Sigmoid colon (tissue), 4 donors: ENCODE data around the gene BMX.

ENCODE experiments used
- EP300 ChIP-seq, 4 donors: sonication (generic); formaldehyde crosslinking; IDR thresholded peaks; one replicate each; pipeline ENCODE4 v1.6.1; 2017; ENCODE audit warnings: antibody characterized with exemption in 4 of 4
- POLR2A ChIP-seq, 2 donors: fragments of 450-650 bp; IDR thresholded peaks; one replicate each; pipeline ENCODE4 v1.6.1; 2016; ENCODE audit warnings: antibody characterized with exemption in 2 of 2, mild to moderate bottlenecking in 2 of 2, moderate library complexity in 2 of 2
- POLR2AphosphoS5 ChIP-seq, 4 donors: sonication (generic); formaldehyde crosslinking; IDR thresholded peaks; one replicate each; pipeline ENCODE4 v1.6.1; 2017; ENCODE audit warnings: antibody characterized with exemption in 4 of 4
- TF ChIP-seq, protein P1 (sequence below), 4 experiments: fragments of 450-650 bp in 3 of 4; fragments of 200-600 bp in 1 of 4; IDR thresholded peaks; one replicate each; pipeline ENCODE4 v1.5.1; 2016 to 2019; ENCODE audit warnings: antibody characterized with exemption in 4 of 4, mild to moderate bottlenecking in 3 of 4, moderate library complexity in 2 of 4

DNA sequence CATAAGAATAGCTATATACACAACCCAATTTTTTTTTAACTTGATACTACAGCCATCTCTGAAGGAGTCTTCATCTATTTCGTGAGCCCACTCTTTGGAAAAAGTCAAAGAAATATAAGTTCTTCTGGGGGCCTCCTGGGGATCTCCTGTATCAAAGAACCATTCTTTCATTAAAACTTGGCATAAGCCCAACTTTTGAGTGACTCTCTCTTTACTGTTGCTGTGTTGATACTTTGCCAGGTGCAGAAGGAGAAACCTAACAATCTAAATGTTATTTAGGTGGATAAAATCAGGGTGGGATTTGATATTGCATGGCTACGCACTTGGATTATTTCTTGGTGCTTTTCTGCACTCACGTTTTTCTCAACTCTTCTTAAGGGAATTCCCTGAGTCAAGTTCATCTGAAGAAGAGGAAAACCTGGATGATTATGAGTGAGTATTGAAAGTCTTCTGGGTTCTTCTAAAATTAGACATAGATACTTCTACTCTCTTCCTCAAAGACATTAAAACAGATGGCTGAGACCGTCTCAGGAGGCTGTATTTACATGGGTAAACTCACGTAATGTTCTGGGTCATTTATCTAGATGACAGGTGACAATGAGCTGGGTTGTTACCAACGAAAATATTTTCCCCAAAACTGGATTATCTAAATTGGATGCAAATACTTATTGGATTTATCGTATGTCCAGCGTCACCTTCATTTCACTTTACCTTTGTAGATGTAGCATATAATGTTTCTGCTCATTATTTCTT, 25.2 kb downstream of the BMX start:
- TF ChIP-seq, protein P1, sequence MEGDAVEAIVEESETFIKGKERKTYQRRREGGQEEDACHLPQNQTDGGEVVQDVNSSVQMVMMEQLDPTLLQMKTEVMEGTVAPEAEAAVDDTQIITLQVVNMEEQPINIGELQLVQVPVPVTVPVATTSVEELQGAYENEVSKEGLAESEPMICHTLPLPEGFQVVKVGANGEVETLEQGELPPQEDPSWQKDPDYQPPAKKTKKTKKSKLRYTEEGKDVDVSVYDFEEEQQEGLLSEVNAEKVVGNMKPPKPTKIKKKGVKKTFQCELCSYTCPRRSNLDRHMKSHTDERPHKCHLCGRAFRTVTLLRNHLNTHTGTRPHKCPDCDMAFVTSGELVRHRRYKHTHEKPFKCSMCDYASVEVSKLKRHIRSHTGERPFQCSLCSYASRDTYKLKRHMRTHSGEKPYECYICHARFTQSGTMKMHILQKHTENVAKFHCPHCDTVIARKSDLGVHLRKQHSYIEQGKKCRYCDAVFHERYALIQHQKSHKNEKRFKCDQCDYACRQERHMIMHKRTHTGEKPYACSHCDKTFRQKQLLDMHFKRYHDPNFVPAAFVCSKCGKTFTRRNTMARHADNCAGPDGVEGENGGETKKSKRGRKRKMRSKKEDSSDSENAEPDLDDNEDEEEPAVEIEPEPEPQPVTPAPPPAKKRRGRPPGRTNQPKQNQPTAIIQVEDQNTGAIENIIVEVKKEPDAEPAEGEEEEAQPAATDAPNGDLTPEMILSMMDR (IDR thresholded peaks at IDR 0.05): no peak
- TF ChIP-seq EP300 (IDR thresholded peaks at IDR 0.05) (no peak), POLR2AphosphoS5 (IDR thresholded peaks at IDR 0.05) (no peak), POLR2A (IDR thresholded peaks at IDR 0.05) (no peak)
